Activated T-helper 17 cell treated with anti-CD3 and anti-CD28 coated beads, Interleukin-2, amount 50 U/mL, for 72 hours (primary cell): ENCODE measurements around the gene SORCS2. TPM values are rescaled to one million over a fixed set of nuclear protein-coding genes. Genes with fewer than 3 reads are reported as not detected.

Experiments used
- ATAC-seq: fragments of 150-1000 bp; cut with Tn5 transposase; replicated peaks from 2 replicates; pipeline ENCODE4 v1.10.0; 2021; ENCODE audit warnings: mild to moderate bottlenecking, moderate library complexity
- H3K27ac Mint-ChIP-seq: one replicate; pipeline ENCODE4 v1.8.0; 2022; ENCODE audit warnings: mixed read lengths
- H3K27me3 Mint-ChIP-seq: one replicate; pipeline ENCODE4 v1.8.0; 2022; ENCODE audit warnings: mixed read lengths
- H3K36me3 Mint-ChIP-seq: one replicate; pipeline ENCODE4 v1.8.0; 2022; ENCODE audit warnings: low read depth, mild to moderate bottlenecking, mixed read lengths
- H3K4me1 Mint-ChIP-seq: one replicate; pipeline ENCODE4 v1.8.0; 2022; ENCODE audit warnings: mixed read lengths
- H3K4me3 Mint-ChIP-seq: one replicate; pipeline ENCODE4 v1.8.0; 2022; ENCODE audit warnings: mild to moderate bottlenecking, mixed read lengths
- H3K9me3 Mint-ChIP-seq: one replicate; pipeline ENCODE4 v1.8.0; 2022; ENCODE audit warnings: mixed read lengths
- total RNA-seq, 2 donors: library from RNA; stranded (reverse); gene quantifications; one replicate each; pipeline ENCODE4 v1.2.3, GENCODE V29; 2022

Gene SORCS2
- total RNA-seq, 2 donors from 2014 or later, result 0.04 to 0.26 TPM

GRCh38 chr4:7642741-7643458 lies 450.6 kb downstream of the SORCS2 start:
- Mint-ChIP-seq H3K27ac (no peak overlapping the region), H3K36me3 (no peaks in the 10 kb centered on the region), H3K4me1 (peaks cover 4% of the 10 kb centered on the region), H3K9me3 (peaks cover 4% of the 10 kb centered on the region), H3K4me3 (no peak overlapping the region), H3K27me3 (peaks cover 10% of the 10 kb centered on the region)
- ATAC-seq, result no peak

- Mint-ChIP-seq H3K27me3 (peaks cover 10% of the 10 kb centered on the region), H3K4me1 (peaks cover 15% of the 10 kb centered on the region)
- ATAC-seq, result no peak
Observed at GRCh38 chr4:7645158-7645557, 452.8 kb downstream of the SORCS2 start.

GRCh38 chr4:7645956-7646355 lies 453.6 kb downstream of the SORCS2 start:
- peaks cover 10% of the 10 kb centered on the region for H3K27me3 Mint-ChIP-seq
- no peak overlapping the region for H3K4me3 Mint-ChIP-seq
- H3K36me3 Mint-ChIP-seq, result no peaks in the 10 kb centered on the region
- no peak overlapping the region for H3K27ac Mint-ChIP-seq
- peaks cover 15% of the 10 kb centered on the region for H3K4me1 Mint-ChIP-seq
- peaks cover 4% of the 10 kb centered on the region for H3K9me3 Mint-ChIP-seq
- ATAC-seq, result no peak

More at GRCh38 chr4:7645158-7645557, 452.8 kb downstream of the SORCS2 start:
- peaks cover 4% of the 10 kb centered on the region for H3K9me3 Mint-ChIP-seq
- no peaks in the 10 kb centered on the region for H3K36me3 Mint-ChIP-seq
- H3K27ac Mint-ChIP-seq, result no peak overlapping the region
- no peak overlapping the region for H3K4me3 Mint-ChIP-seq

GRCh38 chr4:7646384-7647061 lies 454.2 kb downstream of the SORCS2 start:
- no peak for ATAC-seq
- H3K4me3 Mint-ChIP-seq, result no peak overlapping the region
- H3K9me3 Mint-ChIP-seq, result no peaks in the 10 kb centered on the region
- H3K27ac Mint-ChIP-seq, result peak overlapping the region; percentile 39
- H3K4me1 Mint-ChIP-seq, result peaks cover 15% of the 10 kb centered on the region
- no peaks in the 10 kb centered on the region for H3K36me3 Mint-ChIP-seq
- H3K27me3 Mint-ChIP-seq, result peaks cover 7% of the 10 kb centered on the region

GRCh38 chr4:7647186-7647585 lies 454.8 kb downstream of the SORCS2 start:
- Mint-ChIP-seq H3K27ac (peak overlapping the region; percentile 39), H3K9me3 (no peaks in the 10 kb centered on the region), H3K4me1 (peaks cover 15% of the 10 kb centered on the region), H3K4me3 (no peak overlapping the region), H3K27me3 (peaks cover 5% of the 10 kb centered on the region), H3K36me3 (no peaks in the 10 kb centered on the region)
- ATAC-seq, result no peak

GRCh38 chr4:7647600-7648543 lies 455.5 kb downstream of the SORCS2 start:
- Mint-ChIP-seq H3K27me3 (peaks cover 2% of the 10 kb centered on the region), H3K27ac (no peak overlapping the region), H3K36me3 (no peaks in the 10 kb centered on the region), H3K9me3 (no peaks in the 10 kb centered on the region), H3K4me1 (peaks cover 15% of the 10 kb centered on the region), H3K4me3 (no peak overlapping the region)
- ATAC-seq, result no peak

GRCh38 chr4:7648544-7649395 lies 456.4 kb downstream of the SORCS2 start:
- H3K4me3 Mint-ChIP-seq, result peak overlapping the region; percentile 54
- no peaks in the 10 kb centered on the region for H3K9me3 Mint-ChIP-seq
- no peak for ATAC-seq
- H3K27me3 Mint-ChIP-seq, result no peaks in the 10 kb centered on the region
- H3K4me1 Mint-ChIP-seq, result peaks cover 15% of the 10 kb centered on the region
- peak overlapping the region; percentile 45 for H3K27ac Mint-ChIP-seq
- H3K36me3 Mint-ChIP-seq, result no peaks in the 10 kb centered on the region

GRCh38 chr4:7649411-7649740 lies 457.0 kb downstream of the SORCS2 start:
- peak overlapping the region; percentile 45 for H3K27ac Mint-ChIP-seq

GRCh38 chr4:7649741-7650531 lies 457.6 kb downstream of the SORCS2 start:
- Mint-ChIP-seq H3K4me3 (peak overlapping the region; percentile 54), H3K4me1 (peaks cover 15% of the 10 kb centered on the region), H3K36me3 (no peaks in the 10 kb centered on the region), H3K27me3 (no peaks in the 10 kb centered on the region), H3K27ac (peak overlapping the region; percentile 45), H3K9me3 (no peaks in the 10 kb centered on the region)
- peak; percentile 90 for ATAC-seq

More at GRCh38 chr4:7649411-7649740, 457.0 kb downstream of the SORCS2 start:
- H3K4me1 Mint-ChIP-seq, result peaks cover 15% of the 10 kb centered on the region
- H3K27me3 Mint-ChIP-seq, result no peaks in the 10 kb centered on the region
- no peak for ATAC-seq
- no peaks in the 10 kb centered on the region for H3K9me3 Mint-ChIP-seq
- no peaks in the 10 kb centered on the region for H3K36me3 Mint-ChIP-seq
- peak overlapping the region; percentile 54 for H3K4me3 Mint-ChIP-seq

GRCh38 chr4:7650606-7651385 lies 458.5 kb downstream of the SORCS2 start:
- no peak for ATAC-seq
- no peaks in the 10 kb centered on the region for H3K9me3 Mint-ChIP-seq
- no peaks in the 10 kb centered on the region for H3K36me3 Mint-ChIP-seq
- no peak overlapping the region for H3K4me3 Mint-ChIP-seq
- H3K4me1 Mint-ChIP-seq, result peaks cover 15% of the 10 kb centered on the region
- no peak overlapping the region for H3K27ac Mint-ChIP-seq
- no peaks in the 10 kb centered on the region for H3K27me3 Mint-ChIP-seq

GRCh38 chr4:7651461-7651921 lies 459.2 kb downstream of the SORCS2 start:
- no peak overlapping the region for H3K27ac Mint-ChIP-seq
- no peak overlapping the region for H3K4me3 Mint-ChIP-seq
- no peaks in the 10 kb centered on the region for H3K36me3 Mint-ChIP-seq
- peaks cover 15% of the 10 kb centered on the region for H3K4me1 Mint-ChIP-seq
- no peak for ATAC-seq
- no peaks in the 10 kb centered on the region for H3K9me3 Mint-ChIP-seq
- H3K27me3 Mint-ChIP-seq, result no peaks in the 10 kb centered on the region

- no peak overlapping the region for H3K4me3 Mint-ChIP-seq
- H3K27me3 Mint-ChIP-seq, result no peaks in the 10 kb centered on the region
- H3K27ac Mint-ChIP-seq, result no peak overlapping the region
- no peaks in the 10 kb centered on the region for H3K9me3 Mint-ChIP-seq
- no peak for ATAC-seq
- H3K36me3 Mint-ChIP-seq, result no peaks in the 10 kb centered on the region
- H3K4me1 Mint-ChIP-seq, result peaks cover 12% of the 10 kb centered on the region
Observed at GRCh38 chr4:7652006-7652405, 459.7 kb downstream of the SORCS2 start.
